HK-2 (cell line): Measurements from ENCODE around the gene TAS1R3.

Experiments
- DNase-seq: peaks from one replicate; pipeline ENCODE4 v3.0.0-alpha.2; 2018; ENCODE audit not compliant: unreplicated experiment

Gene TAS1R3

DNA sequence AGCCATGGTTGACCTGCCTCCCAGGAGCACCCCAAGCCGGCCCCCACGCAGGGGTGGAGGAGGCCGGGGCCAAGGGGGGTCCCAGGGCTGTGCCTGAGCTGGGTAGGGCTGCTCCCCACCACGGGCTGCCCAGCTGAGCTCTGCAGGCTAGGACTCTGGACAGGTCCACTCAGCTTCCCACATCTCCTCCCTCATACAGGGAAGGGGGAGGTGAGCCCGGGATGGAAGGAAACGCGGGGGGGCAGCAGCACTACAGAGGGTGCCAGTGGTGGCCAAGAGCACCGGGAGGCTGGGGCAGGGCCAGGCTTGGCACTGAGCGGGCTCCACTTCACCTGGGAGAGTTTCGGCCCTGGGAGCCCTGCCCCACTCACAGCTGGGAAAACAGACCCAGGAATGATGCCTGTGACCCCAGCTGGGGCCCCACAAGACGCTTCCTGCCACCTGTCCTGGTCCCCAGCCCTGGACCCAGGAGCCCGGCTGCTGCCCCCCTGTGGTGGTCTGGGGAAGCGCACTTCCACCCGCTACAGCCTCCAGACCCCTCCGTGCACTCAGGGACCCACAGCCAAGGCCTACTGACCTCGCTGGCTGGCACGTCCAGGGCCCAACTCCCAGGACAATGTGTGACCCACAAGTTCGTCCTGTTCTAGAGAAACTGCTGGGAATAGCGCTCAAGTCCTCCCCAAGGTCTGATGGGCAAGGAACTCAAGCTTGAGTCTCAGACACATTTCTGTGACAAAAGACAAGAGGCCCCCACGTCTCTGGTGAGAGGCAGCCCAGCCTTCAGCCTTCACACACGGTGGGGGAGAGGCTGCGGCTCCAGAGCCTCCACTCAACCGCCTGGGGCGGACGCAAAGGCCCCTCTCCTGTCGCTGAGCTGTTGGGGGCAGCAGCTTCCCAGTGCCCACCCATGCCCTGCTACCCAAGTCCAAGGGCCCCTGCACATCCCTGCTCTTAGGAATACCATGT, 40.9 kb downstream of the TAS1R3 start:
- peak; percentile 85 for DNase-seq

DNA sequence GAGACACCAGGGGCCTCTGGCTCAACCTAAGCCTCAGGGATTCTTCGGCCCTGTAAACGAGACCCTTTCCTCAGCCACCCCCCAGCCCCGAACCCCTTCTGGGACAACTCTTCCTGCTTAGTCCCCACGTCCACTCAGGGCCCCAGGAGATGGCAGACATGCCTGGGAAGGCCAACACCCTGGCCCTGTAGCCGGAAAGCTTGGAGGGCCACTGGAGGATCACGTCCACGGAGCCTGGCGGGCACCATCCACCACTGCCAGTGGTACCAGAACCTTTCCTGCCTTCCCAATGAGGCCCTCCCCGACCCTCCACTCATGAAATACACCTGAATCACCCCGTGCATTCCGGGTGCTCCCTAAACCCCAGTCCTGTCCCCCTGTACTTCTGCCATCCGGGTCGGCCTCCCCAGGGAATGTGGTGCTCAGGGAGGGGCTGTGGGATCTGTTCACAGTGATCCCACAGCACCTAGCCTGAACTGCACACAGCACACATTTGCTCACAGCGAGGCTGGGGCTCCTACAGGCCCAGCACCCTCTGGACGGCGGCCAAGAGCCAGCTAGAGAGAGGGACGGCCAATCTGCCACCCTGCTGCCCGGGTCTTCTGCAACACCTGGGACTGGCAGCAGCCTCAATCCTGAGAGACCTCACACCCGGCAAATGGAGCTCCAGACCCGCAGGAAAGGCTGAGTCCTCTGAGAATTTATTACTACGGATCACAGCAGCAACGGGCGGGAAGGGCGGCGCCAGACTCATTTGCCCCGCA, 42.2 kb downstream of the TAS1R3 start:
- no peak for DNase-seq

DNA sequence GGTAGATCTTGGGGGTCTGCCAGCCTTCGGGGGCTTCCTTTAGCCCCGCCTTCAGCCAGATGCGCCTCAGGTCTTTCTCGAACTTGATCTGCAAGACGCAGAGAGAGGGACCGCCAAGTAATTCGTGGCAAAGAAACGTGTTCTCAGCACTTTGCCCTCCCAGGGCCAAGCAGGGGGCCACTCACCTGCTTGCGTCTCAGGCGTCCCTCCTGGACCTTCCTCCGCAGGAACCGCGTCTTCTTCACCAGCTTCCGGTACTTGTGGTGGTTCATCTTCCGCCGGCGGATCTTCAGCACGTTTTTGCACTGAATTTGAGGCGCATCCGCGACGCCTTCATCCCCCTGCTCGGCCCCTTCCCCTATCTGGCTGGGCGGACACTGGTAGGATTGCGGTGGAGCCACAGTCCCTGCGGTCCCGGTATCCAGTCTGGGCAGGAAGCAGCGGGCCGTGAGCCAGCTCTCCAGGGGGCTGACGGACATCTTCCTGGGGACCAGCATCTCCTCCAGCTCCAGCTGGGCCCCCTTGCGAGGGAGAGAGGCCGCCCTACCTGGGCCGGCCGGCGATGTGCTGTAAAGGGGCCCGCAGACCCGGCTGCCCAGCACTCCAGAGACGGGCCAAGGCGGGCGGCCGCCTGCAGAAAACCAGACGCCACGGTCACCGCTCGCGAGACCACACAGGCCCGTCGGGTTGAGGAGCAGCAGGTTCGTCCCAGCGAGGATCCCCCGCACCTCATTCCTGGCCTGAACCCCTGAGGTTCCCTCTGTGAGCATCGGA, 42.9 kb downstream of the TAS1R3 start:
- DNase-seq: no peak

DNA sequence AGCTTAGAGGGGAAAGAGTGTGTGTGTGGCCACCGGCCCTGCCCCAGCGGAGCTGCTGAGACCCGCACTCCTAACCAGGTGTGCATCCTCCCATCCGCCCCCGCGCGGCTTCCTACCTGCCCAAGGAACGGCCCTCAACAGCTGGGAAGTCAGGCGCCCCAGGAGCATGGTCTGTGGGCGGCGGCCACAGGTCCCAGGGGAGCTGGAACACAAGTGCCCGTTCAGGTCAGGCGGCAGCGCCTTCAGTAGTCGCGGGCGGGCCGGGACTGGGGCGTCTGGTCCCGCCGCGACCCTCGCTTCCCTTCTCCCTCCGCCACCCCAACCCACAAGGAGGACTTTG, 43.5 kb downstream of the TAS1R3 start:
- no peak for DNase-seq

DNA sequence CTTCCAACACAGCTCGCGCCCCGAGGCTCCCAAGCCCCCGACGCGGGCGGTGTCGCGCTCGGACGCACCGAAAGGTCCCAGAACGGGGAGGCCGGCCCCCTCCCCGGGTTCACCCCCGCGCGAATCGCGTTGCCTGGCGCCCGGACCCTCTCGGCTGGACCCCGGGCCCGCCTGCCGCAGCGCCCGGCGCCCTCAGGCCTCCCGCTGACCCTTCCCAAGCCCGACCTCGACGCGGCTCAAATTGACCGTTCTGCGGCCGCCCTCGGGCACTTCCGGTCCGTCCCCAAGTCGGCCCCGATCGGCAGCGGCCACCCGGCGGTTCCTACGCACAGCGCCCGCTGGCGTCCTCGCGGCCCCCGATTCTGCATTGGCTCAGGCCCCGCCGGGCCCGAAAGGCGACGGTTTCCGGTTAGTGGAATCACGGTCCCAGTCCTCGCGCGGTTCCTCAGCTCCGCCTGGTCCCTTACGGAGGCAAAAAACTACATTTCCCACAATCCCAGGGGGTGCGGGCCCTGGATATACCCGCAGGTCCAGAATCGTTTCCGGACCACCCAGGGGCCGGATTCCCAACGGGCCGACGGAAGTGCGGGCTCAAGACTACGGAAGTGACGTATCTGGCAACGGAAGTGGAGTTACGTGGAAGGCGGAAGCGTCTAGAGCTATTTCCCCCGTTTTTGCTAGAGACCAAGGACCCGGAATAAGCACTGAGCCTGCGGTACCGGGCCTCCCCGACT, 44.0 kb downstream of the TAS1R3 start, which contains the start of gene AURKAIP1:
Gene AURKAIP1 (minus strand): TSS at position 279 of the 734 bp plus-strand sequence. CDS start 451 bp downstream, outside the sequence.
- peak; percentile 99 for DNase-seq

DNA sequence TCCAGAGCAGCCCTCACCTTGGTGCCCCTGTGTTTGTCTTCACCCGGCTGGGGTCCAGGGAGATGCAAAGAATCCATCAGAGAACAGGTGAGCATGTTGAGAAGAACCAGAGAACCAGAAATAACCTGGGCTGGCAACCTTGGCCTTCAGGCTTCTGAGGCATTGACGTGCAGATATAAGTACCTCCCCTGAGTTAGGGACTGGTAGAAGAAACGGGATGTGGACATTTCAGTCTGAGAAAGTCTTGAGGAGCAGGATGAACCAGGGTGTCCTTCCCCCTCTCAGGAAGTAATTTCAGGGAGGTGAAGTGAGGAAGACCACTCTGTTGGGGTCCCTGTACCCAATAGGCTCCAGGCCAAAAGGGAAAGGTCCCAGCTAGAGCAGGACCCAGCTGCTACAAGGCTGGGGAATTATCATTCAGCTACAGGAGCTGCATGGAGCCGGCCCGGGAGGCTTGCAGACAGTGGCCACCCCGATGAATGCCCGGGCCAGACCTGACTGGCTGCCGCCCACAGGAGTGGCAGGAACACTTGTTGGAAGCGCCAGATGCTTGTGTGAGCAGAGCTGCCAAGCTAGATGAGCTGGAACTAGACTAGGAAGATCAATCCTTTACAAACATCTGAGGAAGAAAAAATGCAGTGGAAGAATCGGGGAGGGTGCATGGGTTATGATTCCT, 45.6 kb downstream of the TAS1R3 start:
- no peak for DNase-seq

DNA sequence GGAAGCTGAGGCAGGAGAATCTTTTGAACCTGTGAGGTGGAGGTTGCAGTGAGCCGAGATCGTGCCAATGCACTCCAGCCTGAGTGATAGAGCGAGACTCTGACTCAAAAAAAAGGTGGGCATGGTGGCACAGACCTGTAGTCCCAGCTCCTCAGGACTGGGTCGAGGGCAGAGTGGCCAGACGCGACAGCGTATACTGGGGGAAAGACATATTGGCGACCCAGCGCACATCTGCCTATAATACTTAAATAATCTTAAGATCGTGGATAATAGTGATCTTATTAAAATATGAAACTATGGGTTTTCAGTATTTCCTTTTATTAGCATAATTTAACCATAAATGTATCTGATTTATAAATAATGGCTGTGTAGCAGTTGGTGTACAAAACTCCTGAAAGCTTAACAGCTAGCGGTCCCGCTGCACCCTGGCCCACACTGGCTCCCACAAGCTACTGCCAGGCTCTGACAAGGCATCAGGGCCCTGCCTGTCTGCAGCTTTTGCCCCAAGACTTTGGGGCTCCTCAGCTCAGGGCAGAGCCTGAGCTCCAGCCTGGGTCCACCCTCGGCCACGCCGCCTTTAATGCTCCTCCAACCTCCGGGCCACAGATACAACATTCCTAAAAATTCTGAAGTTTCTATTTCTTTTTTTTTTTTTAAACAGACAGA, 46.6 kb downstream of the TAS1R3 start:
- no peak for DNase-seq

DNA sequence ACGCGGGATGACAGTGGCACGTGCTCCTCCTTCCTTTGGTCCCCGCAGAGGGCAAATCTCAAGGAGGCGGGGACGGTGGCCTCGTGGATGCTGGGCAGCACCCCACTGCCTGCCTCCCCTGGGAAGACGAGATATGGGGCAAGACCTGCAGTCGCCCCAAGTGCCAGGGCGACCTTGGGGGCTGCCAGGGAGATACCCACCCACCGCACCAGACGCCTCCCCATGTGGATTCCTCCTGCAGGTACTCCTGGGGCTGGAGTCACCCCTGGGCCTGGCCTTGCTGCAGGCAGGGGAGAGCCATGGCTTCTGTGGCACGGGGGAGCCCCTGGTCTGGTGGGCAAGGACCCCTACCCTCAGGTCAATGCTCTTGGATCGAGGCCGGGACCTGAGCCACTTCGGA, 49.8 kb downstream of the TAS1R3 start:
- DNase-seq: no peak

DNA sequence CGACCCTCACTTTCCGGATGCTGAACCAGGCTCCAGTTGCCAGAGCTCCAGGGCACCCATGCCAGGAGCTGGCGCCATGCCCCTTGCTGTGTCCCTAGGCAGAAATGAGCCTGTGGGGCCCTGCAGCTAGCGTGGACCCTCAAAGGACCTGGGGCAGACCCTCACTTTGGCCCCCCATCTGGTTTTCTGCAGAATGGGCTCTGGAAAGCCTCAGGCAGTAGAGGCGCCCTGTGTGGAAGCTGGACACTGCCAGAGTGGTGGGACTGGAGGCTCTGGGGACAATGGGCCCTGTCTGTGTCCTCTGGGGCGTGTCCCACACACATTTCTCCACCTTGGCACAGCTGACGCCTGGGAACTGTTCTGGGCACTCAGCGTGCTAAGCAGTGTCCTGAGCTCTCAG, 50.2 kb downstream of the TAS1R3 start:
- no peak for DNase-seq
